ENCODE results near the gene C9orf43.
"Not testable (repeated sequence)": the region's sequence is repeated elsewhere in the genome, so short reads cannot be mapped to it uniquely, and the experiment has no call there.

Gene C9orf43

DNA sequence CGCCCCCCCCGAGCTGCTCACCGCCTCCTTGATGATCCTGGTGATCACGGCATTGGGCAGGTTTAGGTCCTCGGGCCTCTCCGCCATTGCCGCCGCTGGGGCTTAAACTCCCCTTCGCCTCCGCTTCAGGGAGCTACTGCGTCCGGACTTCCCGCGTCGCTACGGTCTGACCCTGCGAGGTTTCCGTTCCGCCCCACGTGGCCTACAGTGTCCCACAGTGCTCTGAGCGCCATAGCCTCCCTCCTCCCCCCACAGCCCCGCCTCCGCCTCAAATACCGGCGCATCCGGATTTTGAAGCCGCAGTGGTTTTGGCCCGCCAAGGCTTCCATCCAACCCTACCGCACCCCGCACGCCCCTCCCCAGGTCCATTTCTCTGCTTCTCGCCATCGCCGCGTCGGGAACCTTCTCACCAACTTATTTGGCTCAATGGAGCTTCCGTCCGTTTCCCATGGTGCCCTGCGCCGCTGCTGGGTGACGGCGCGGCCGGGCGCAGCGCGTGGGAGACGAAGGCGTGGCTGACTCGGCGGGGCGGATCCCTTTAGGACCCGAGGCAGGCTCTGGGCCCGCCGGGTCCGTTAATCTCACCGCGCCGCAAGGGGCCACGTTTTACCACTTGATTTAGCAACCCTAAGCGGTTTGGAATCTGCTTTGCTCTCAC lies at the start of gene C9orf43, which contains the start of gene POLE3:
C9orf43 (plus strand) TSS at position 541 of the 658 bp plus-strand sequence. CDS start 2,747 bp downstream, outside the sequence.
POLE3 (minus strand) TSS at position 469 of the 658 bp plus-strand sequence; CDS start at position 87, 382 bp downstream.
- no peak for FAIRE-seq

DNA sequence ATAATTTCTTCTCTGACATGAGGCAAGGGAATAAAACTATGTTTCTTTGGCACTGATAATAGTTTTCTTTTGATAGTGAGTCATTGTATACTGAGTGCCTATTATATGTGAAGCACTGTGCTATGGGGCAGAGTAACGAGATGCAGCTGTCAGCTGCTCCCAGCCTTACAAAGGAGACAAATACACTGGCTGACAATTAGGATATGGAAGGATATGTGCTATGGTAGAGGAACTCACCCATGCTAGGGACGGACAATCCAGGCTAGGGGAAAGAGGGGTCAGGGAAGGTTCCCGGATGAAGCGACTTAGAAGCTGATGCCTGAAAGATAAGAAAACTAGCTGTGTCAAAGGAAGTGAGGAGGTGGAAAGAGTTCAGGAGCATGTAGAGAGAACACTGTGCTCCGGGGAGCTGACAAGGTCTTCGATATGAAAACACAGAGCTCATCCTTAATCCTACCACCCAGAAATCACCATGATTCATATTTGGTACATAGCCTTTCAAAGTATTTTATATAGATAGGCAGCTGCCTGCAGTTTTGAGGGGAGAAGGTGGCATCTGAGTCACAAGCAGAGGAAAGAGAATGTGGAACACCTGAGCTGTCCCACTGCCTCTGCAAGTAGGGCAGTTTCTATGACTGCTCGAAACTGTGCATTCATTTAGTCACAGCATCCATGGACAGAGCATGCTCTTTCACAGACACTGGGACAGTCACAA lies 49.1 kb upstream of the C9orf43 start:
- no peak for FAIRE-seq

- FAIRE-seq, result no peak
Observed at GRCh38 chr9:113363336-113363735, 47.2 kb upstream of the C9orf43 start.

- no peak for FAIRE-seq
Observed at GRCh38 chr9:113364951-113365350, 45.6 kb upstream of the C9orf43 start.

- not testable (repeated sequence) for FAIRE-seq
Observed at GRCh38 chr9:113365652-113366051, 44.9 kb upstream of the C9orf43 start.

DNA sequence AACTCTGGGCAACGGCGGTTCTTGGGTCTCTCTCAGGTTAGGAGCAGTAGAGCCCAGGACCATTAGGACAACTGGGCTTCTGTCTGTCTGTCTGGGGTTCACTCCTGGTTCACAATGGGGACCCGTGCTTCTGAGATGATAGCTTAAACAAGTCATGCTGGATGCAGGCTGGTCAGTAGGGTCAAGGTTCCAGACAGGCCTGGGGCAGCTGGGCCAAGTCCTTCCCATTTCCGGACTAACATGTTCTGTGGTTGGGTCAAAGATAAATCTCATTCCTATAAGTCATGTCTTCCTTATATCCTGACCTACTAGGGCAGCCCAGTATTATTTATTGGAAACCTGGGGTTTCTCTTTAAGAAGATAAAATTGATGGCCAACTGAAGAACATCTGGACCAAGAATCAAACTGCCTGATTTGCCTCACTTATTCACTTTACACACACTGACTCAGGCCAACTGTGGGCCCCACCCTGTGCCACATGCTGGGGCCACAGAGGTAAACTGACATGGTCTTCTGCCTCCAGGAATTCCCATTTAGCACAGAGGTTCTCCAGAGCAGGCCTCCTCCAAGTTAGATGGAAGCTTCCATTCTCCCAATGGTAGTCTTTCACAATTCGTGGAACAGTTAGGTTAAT lies 42.1 kb upstream of the C9orf43 start:
- no peak for FAIRE-seq

DNA sequence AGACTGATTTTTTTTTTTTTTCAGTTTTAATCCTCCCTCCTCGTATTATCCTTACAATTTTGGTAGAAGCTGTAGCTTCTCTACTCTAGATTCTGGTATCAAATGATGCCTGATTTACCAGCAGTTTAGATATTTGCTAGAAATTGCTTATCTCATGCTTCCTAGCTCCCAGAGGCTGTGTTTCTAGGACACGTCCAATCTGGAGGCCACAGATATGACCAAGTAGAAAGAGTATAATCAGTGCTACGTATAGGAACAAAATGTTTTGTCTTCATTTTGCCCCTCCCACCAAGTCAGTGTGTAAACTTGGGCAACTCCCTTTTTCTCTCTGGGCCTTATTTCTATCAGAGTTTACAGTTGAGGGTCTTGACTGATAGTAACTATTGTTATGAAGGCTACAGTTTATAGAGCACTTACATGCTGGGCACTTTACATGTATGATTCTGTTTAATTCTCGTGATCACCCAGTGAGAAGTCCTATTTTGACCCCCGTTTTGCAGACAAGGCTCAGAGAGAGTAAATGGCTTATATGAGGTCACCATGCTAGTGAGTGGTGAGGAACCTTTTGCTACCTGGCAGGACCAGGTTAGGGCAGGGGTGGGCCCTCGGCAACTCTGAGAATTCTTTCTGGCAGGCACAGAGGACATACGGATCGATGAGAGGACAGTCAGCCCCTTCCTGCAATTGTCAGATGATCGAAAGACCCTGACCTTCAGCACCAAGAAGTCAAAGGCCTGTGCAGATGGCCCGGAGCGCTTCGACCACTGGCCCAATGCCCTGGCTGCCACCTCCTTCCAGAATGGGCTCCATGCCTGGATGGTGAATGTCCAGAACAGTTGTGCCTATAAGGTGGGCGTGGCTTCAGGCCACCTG lies 41.3 kb upstream of the C9orf43 start:
- no peak for FAIRE-seq

- FAIRE-seq, result no peak
Observed at GRCh38 chr9:113369855-113370140, 40.7 kb upstream of the C9orf43 start.

DNA sequence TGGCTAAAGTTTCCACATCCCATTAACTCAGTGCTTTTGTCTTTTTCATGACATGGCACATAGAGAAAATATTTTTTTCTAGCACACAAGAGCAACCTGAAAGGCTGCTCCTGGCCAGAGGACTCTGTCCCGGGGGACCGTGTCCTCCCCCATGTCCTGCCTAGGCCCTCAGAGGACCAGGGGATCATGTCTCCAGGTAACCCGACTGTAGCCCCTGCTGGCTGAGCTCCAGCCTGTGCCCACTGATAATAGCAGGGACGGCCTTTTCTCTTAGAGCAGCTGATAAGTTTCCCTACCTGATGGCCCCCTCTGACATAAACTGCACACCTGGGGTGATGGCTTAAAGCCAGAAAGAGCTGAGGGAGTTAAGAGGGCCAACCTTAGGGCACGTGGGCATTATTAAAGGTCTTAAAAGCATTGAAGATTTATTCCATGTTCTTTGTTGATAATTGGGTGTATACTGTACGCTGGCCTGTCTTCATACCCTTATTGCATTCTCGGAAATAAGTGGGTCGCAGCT lies 39.7 kb upstream of the C9orf43 start:
- FAIRE-seq, result no peak

- no peak for FAIRE-seq
Observed at GRCh38 chr9:113372059-113372458, 38.5 kb upstream of the C9orf43 start.

DNA sequence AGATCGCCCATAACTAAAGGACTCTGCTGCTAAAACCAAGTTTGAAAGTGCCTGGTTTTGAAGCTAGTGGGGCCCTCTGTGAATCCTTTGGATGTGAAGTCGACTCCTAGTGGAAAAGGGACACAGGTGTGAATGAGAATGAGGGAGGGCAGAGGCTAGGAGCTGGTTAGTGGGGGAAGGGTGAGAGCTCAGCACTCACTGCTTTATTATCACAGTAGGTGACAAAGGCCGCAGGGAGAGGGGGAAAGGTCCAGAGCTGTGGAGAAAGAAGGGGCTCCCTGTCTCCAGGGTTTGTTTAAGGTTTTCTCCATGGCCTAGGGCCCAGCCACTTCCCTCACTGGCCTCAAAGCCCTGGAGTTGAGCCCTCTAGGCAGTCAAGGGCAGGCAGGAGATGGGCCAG lies 37.3 kb upstream of the C9orf43 start:
- no peak for FAIRE-seq

- FAIRE-seq, result no peak
Observed at GRCh38 chr9:113373676-113374392, 36.7 kb upstream of the C9orf43 start.

GRCh38 chr9:113375057-113376023 lies 35.2 kb upstream of the C9orf43 start:
- FAIRE-seq, result no peak

GRCh38 chr9:113376634-113377567 lies 33.6 kb upstream of the C9orf43 start, which contains the start of gene HDHD3:
Gene HDHD3, minus strand, starts transcription at chr9:113376986. Its CDS starts 2,632 bp downstream, at chr9:113374354.
- no peak for FAIRE-seq

DNA sequence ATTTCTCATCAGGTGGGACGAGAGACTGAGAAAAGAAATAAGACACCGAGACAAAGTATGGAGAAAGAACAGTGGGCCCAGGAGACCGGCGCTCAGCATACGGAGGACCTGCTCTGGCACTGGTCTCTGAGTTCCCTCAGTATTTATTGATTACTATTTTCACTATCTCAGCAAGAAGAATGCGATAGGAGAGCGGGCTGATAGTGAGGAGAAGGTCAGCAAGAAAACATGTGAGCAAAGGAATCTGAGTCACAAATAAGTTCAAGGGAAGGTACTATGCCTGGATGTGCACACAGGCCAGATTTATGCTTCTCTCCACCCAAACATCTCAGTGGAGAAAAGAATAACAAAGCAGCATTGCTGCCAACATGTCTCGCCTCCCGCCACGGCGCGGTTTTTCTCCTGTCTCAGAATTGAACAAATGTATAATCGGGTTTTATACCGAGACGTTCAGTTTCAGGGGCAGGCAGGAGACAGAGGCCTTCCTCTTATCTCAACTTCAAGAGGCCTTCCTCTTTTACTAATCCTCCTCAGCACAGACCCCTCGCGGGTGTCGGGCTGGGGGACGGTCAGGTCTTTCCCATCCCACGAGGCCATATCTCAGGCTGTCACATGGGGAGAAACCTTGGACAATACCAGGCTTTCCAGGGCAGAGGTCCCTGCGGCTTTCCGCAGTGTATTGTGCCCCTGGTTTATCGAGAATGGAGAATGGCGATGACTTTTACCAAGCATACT lies 31.3 kb upstream of the C9orf43 start:
- FAIRE-seq, result not testable (repeated sequence)

GRCh38 chr9:113379829-113380210 lies 30.7 kb upstream of the C9orf43 start:
- FAIRE-seq, result not testable (repeated sequence)

DNA sequence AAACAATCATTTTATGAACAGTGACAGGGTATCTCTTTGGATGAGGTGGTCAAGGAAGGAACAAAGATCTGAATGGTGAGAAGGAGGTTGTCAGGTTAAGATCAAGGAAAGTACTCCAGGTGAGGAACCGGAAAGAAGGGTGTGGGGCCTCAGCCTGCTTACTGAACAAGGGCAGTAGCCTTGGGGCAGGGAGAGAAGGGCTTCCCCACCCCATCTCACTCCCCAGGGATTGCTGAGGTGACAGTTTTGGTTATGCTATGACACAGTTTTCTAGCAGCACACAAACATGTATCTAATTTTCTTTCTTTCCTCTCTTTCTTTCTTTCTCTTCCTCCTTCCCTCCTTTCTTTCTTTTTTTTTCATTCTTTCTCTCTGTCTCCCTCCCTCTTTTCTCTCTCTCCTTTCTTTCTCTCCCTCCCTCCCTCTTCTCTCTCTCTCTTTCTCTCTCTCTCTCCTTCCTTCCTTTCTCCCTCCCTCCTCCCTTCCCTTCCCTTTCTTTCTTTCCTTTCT lies 29.6 kb upstream of the C9orf43 start:
- FAIRE-seq, result no peak

GRCh38 chr9:113381441-113381840 lies 29.1 kb upstream of the C9orf43 start:
- FAIRE-seq, result not testable (repeated sequence)

Measured in islet of Langerhans (tissue), 1 donor.